Stimulated activated CD4-positive, alpha-beta T cell treated with anti-CD3 and anti-CD28 coated beads, Interleukin-15, amount 100 ng/mL, for 24 hours (primary cell): ENCODE data around the gene ZFP36L2.

Experiments
- DNase-seq: peaks from one replicate; pipeline ENCODE4 v3.0.0-alpha.2; 2020

ZFP36L2 gene

DNA sequence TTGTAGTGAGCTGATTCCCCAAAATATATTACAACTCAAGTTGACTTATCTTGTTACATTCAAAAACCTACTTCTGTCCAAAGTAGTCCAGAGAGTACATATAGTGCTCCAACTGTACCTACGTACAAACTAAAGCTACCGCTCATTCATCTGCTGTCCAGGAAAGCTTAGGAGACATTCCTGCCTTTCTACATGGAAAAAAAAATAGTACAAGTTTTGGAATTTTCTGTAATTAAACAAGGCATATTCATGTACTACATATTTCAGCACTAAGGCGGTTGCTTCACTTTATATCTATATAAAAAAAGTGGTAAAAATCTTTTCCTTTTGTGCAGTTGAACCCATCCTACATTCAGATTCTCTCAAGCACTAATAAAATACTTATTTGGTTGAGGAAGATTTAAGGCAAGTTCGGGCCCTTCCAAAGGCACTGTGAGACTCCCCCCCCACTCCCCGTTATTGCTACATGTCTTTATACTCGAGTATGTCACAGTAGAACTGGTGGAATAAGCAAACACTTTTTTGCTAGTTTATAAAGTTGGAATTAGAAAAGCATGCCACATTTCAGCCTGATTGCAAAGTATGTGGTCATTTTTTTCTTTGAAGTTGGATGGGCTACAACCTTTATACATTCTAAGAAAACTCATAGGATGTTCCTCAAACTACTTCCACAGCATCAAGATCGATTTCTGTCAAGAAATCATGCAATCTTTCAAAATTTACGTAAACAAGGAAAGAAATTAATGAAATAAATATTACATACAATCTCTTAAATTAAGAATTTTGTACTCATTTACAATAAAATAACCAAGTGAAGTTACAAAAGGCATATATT, 3.7 kb downstream of the ZFP36L2 start:
- DNase-seq: no peak

DNA sequence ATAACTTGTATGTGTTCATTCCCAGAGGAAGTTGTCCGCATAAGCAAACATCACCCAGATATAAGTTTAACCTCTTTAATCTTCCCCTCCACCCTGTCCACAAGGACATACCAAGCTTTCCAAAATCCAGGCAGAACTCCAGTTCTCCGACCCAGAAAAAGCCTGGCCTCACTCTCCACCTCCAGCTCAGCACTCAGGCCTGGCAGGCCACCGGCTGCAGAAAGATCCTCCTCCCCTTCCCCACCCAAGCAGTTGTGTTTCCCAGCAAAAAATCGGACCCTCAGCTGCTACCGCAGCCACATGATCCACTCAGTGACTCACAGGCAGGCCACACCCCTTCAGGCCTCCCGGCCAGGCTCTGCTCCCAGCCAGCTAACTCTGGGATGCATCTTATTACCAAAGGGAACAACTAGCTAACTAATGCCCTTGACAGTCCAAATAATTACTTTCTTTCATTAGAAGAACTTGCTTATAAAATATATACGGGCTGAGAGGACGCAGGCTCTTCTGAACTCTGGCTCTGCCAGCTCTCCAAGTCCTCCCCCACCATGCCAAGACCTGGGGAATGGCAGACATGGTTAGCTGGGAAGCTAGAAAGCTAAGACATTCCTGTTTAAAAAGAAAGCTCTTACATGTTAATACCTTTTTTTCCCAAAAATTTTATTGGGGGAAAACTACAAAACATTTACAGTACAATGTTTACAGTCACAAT, 4.5 kb downstream of the ZFP36L2 start:
- peak; percentile 74 for DNase-seq

DNA sequence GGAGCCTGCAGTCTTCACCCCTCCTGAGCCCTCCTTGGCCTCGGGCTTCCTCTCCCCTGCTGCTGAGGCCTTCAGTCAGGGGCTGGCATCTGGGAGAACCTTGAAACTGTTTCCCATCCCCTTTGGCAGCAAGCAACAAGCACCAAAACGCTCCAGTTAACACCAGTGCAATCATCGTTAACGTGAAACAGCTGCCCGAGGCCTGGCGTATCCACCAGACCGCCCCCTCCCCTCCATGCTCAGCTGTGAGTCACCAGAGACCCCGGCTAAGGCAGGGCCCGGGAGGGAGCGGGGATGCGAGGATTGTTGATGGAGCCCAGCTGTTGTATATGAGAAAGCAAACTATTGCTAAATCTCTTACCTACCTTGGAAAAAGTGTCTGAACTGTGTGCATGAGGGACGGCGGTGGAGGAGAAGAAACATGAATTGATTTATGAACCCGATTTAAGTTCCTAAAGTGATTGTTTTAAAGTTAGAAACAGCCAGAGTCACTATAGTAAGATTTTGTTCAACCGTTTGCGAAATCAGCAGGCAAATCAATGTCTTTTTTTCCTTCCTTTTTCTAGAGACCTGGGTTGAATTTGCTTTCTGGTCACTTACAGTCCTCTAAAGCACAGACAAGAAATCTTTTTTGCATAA, 5.2 kb downstream of the ZFP36L2 start:
- peak; percentile 50 for DNase-seq

DNA sequence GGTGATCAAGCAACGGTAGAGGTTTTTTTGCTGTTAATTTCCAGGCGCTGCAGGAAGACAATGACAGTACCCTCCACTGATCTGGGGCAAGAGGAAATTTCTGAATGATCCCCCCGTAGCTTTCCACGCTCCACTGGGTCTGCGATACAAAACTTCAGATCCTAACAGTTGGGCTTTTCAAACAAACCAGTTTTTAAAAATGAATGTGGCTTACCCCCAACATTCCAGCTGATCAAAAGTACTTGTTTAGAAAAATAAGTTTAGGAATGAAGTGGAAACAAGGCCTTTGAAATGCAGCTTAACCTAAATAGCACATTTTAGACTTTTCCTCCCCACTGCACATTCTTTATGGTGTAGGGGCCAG, 5.7 kb downstream of the ZFP36L2 start:
- no peak for DNase-seq

DNA sequence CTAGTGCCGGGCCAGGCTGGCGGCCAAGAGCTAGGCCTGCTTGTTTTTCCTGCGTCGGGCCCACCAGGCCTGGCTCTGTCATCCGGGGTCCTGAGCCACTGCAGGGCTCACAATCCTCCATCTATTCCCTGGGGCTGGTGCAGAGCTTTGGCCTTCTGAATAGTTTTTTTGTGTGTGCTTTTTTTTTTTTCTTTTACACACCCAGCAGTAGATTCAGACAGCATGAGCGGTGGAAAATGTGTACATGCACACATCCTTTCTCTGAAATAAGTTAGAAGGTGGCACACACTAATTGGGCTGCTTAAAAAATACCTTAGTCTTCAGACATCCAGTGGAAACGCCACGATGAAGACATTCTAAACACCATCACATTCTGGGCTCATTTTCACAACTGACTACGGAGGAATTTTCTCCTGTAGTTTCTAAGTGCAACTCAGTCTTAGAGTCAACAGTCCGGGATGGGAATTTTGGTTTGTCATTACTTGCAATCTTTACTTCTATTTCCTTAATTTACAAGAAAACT, 6.1 kb downstream of the ZFP36L2 start:
- DNase-seq: no peak

DNA sequence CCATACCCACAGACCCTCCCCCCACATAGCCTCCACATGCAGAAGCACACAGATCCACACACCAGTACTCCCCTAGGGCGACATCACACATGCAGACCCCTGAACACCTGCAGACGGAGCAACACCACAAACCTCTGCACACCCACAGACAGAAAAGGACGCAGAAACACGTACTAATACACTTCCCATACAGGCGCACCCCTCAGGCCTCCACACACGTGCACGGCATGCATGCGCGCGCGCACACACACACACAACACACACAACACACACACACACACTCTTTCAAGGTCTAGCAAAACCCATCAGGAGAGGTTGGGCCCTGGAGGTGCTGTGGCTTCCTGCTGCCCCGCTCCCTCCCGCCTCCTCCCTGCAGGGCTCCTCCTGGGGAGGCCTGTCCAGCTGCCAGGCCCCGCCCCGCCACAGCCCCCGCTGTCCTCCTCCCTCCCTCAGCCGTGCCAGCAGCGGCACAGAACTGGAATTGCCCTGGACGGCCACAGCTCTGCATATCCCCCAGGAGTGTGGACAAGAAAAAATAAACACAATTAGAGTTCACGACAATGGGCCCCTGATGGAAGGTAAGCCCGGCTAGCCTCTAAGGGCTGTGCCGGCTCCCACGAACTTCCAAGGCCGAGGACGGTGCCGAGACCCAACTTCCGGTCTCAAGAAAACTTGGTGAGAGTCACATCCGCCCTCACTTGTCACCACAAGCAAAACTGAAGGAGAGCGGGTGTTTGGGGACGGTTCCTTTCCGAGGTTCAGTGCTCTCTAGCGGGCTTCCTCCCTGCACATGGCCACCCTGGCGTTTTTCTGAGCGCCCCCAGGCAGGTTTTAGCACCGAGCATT, 6.8 kb downstream of the ZFP36L2 start:
- peak; percentile 83 for DNase-seq

DNA sequence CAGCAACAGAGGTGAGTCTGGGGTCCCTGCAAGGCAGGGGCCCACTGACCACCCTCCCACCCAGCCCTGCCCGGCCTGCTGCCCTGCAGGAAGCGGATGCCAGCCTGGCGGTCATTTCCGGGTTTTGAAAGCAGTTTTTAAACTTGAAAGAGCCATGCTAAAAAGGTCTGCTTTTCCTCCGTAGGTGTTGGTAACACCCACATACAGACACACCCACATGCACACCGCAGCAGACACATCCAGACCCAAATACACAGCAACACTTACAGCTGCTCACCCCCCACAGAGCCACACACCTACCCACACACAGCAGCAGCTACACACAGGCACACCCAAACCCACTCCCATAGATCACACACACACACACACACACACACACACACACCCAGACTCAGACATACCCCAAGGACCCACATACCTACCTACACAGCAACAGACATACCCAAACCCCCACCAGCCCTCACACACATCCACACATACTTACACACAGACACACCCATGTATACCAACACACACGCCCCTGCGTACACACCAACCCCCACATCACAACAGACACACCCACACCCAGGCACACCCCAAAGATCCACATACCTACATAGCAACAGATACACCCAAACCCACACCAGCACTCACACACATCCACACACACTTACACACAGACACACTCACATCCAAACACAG, 7.6 kb downstream of the ZFP36L2 start:
- DNase-seq: peak; percentile 60

DNA sequence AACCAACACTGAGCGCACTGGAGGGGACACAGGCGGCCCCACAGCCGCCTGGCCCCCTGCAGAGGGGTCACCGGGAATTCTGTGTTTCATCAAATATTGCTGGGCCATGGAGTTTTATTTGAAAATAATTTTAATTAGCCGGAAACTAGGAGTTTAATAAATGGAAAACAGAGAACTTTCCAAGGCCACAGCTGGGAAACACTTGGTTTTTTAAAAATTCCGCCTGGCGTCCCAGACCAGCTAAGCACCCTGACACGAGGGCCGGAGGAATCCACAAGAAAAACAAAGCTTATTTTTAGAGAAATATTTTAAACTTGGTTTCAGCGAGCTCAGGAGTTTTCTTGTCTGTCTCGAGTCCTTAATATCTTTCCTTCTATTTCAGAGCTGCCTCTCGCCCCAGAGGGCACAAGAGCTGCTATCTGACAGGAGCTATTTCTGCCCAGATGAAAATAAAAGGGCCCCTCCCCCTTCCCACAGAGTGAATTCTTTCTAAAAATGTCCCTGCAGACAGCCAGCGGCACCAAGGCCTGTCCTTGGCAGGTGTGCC, 8.2 kb downstream of the ZFP36L2 start:
- no peak for DNase-seq

DNA sequence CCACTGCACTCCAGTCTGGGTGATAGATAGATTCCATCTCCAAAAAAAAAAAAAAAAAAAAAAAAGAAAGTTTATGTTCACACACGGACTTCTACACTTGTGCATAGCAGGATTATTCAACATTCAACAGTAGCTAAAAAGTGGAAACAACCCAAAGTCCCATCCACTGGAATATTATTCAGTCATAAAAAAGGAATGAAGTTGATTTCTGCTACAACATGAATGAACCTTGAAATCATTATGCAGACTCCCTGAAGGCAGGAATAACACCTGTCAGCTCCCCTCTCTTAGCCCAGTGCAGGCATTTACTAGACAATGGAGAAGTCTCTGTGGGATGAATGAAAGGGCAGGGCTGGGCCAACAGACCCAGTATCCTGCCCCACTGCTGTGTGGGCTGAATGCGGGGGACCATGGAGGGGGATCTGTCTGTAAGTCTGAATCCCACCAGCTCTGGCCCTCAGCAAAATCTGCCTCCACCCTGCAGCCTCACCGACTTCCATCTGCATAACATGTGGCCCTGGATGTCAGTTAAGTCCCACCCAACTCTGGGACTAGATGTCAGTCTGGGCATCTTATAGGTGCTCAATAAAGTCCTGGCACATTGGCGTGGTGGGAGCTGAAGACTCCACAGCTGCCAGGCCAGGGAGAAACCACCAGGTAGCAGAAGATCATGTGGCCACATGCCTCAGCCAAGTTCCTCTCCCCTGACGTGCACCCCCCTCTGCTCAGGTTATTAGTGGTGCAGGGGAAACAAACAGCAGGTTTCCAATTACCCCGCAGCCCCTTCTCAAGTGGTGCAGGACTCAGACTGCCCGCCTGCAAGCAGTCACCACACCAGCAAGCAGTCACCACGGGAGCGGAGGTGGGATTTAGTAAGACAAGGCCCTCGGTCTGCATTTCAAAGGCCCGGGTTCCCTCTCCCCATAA, 8.9 kb downstream of the ZFP36L2 start:
- DNase-seq: no peak

DNA sequence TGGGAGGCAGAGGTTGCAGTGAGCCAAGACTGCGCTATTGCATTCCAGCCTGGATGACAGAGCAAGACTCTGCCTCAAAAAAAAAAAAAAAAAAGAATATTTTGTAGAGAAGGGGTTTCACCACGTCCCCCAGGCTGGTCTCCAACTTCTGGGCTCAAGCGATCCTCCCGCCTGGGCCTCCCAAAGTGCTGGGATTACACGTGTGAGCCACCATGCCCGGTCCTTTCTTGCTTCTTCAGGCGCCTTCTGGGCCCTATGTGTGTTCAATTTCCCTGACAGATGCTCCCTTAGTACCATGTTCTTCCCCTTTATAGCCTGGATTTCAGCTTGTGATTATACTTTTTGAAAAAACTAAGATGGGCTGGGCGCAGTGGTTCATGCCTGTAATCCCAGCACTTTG, 9.8 kb downstream of the ZFP36L2 start:
- no peak for DNase-seq

DNA sequence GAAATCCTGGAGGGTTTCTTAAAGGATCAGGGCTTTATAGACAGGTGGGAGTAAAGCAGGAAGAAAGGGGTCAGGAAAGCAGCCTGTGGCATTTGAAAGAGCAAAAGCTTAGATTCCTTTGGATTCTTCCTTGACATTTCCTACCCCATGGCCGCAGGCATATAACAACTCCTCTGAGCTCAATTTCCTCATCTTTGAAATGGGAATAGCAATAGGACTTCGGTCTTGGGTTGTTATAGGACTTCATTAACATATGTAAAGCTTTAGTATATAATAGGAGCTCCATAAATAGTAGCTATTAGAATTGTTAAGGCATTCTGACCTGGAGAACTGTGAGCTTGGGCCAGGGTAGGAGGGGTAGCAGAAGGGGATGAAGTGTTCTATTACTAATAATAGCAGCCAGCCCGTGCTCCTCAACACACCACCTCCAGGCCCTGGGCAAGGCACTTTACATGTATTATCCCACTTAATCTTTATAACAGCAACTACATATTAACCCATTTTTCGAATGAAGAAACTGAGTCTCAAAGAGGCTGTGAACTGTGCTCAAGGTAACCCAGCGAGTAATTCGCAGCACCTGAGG, 10.6 kb downstream of the ZFP36L2 start:
- DNase-seq: no peak

DNA sequence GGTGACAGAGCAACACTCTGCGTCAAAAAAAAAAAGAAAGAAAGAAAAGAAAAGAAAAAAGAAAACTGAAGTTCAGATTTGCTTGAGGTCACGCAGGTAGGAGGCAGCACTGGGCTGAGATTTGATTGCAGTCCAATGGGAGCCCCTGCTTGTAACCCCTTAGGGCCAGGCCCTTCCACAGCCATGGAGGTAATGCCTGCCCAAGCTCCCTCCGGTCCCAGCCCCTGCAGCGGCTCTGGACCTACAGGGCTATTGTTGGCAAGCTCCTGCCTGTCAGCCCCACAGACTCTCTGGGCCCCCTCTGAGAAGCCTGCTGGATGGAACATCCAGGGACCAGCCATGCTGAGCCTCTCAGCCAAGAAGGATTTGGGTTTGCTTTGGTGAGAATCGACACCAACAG, 12.2 kb downstream of the ZFP36L2 start:
- DNase-seq: no peak

DNA sequence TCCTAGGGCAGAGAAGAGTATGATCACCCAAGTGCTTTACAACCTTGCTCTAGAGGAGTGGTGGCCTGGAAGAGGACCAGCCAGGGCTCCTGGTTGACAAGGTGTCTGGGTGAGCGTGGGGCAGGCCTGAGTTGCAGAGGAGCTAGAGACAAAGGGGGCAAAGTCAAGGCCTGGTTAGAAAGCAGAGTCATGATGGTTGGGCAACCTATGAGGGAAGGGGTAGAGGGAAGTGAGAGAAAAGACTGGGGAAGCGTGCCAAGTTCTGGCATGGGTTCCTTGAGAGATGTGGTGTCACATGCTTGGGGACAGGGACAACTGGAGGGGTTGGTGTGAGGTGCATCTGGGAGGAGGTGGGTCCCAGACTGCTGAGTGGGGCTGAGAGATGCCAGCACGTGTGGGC, 13.5 kb downstream of the ZFP36L2 start:
- no peak for DNase-seq

DNA sequence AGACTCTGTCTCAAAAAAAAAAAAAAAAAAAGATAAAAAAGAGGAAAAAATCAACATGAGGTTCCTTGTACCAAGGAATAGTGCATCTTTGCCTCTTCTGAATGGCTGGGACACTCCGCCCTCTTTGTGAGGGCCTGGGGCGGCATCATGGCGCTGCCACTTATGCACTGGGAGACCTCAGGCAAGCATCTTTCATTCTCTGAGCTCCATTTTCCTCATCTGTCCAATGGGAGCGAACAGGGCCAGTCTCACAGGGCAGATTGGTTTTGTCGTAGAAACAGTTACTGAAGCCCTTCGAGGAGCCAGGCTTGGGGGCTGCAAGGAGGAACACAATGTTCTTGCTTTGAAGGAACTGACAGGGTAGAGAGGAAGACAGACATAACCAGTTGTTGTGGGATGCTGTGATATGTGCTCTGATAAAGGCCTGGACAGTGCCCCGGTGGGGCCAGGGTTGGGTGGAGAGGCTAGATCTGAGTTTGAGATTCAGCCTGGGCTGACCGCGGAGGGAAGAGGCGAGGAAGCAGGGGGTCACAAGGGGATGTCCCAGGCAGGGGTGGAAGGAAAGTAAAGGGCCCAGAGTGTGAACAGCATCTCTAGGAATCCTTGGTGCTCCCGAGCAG, 14.1 kb downstream of the ZFP36L2 start:
- no peak for DNase-seq

DNA sequence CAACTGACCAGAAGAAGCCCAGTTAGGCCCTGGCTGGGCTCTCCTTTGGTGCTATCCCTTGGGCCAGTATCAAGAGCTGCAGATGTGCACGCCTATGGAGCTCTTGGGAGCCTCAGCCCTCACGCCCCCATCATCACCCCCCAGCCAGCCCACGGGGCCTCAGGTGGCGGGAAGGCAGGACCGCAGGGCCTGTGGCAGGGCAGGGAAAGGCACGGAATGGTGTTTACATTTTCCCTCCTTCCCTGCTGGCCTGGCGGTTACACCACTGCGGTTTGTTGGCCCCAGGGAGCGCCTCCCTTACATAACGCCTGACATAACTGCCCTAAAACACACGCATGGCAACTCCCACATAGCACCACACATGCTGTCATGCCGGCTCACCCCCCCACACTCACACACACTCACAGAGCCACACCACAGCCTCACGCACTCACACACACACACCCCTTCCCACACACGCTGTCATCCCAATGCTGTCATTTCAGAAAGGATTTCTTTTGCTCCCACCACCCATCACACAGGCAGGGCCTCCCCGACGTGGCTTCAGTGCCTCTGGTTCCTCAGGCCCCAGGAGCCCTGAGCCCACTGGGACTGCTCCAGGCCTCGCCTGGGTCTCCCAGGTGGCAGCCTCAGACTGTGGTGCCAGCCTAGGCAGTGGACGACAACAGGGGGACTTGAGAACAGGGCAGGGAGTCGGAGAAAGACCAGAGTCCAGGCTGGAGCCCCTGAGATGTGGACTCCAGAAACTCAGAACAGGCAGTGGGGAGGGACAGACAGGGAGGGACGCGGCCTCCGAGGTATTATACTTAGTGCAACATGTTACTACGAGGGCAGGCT, 15.7 kb downstream of the ZFP36L2 start:
- DNase-seq: peak; percentile 45

DNA sequence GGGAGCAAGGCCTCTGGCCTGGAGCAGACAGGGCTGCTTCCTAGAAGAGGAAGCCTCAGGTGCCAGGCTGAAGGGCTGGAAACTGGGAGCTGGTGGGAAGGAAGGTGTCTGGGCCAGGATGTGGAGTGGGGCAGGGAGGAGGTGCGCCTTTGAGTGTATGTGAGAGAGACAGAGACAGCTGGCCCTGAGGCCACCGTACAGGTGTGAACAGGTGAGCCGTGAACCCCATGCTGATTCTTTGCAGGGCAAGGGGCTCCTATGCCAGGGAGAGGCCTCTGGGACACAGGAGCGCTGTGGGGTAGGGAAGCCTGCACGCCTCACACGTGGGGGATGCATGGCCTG, 16.3 kb downstream of the ZFP36L2 start:
- no peak for DNase-seq

DNA sequence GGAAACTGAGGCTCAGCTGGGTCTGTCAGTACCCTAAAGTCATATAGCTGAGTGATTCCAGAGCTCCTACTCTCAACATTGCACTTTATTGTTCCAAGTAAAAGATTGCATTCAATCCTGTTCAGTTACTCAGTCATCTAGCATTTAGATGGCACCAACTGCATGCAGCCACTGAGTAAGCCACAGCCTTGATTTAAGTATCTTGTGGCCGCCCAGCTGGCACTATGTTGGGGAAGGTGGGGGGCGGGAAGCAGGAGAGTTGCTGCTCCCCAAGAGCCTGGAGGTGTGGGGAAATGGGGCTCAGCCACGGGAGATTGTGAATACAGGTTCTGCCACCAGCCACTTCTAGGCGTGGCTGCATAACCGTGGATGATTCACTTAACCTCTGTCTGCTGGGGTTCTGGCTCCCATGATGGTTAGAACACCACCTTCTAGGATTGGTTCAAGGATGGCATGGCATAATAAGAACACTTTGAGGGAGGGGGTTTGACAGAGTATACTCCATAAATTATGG, 17.1 kb downstream of the ZFP36L2 start:
- no peak for DNase-seq

DNA sequence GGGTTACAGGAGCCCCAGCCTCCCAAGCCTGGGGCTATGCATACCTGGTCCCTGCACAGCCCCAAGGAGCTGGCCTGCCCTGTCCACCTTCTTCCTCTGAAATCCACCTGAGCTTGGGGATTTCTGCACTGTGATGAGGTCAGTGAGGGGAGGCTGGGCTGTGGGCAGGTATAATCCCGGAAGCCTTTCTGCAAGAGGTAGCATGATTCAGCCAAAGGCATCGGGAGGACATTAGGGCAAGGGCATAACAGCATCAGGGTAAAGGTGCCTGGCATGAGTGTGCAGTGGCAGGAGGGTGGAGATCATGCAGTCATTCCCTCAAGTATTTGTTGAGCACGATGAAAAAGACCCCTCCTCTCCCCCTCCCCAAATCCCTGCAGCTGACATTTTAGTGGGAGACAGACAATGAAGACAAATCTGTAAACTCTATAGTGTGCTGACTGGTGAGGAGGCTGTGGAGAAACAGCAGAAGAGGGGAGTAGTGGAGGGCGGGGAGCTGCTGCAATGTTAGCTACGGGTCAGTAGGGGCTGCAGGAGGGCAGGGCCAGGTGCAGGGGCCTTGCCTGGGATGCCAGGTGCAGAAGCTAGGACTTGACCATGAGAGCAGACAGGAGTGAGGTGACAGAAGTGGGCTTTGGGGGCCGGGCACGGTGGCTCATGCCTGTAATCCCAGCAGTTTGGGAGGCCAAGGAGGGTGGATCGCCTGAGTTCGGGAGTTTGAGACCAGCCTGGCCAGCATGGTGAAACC, 18.7 kb downstream of the ZFP36L2 start:
- no peak for DNase-seq
